ENCODE data around the gene GRK1.

The GRK1 gene

GRCh38 chr13:113657851-113658741, 8.9 kb upstream of the GRK1 start, which contains the start of gene ATP4B:
ATP4B (minus strand) TSS chr13:113658198; CDS start chr13:113658144, 54 bp downstream.
- TF ChIP-seq CTCF (IDR thresholded peaks at IDR 0.05; ENCODE audit: low read depth, low read length, missing control alignments): no peak
- no peak for DNase-seq (ENCODE audit: extremely low read depth, low read depth)
- no peak within 1 kb of the TSS for H3K4me3 ChIP-seq (replicated peaks; ENCODE audit: low read depth, low read length)

GRCh38 chr13:113658836-113659235, 8.2 kb upstream of the GRK1 start:
- DNase-seq (ENCODE audit: extremely low read depth, low read depth): no peak
- no peak for TF ChIP-seq CTCF (IDR thresholded peaks at IDR 0.05; ENCODE audit: low read depth, low read length, missing control alignments)

GRCh38 chr13:113659337-113659736, 7.7 kb upstream of the GRK1 start:
- no peak for TF ChIP-seq CTCF (IDR thresholded peaks at IDR 0.05; ENCODE audit: low read depth, low read length, missing control alignments)
- no peak overlapping the region for H3K4me3 ChIP-seq (replicated peaks; ENCODE audit: low read depth, low read length)
- no peak for DNase-seq (ENCODE audit: extremely low read depth, low read depth)

More at GRCh38 chr13:113658836-113659235, 8.2 kb upstream of the GRK1 start:
- no peak overlapping the region for H3K4me3 ChIP-seq (replicated peaks; ENCODE audit: low read depth, low read length)

- H3K4me3 ChIP-seq (replicated peaks; ENCODE audit: low read depth, low read length): no peak overlapping the region
- no peak for DNase-seq (ENCODE audit: extremely low read depth, low read depth)
- TF ChIP-seq CTCF (IDR thresholded peaks at IDR 0.05; ENCODE audit: low read depth, low read length, missing control alignments): no peak
Measured at GRCh38 chr13:113660066-113660465, 7.0 kb upstream of the GRK1 start.

- TF ChIP-seq CTCF (IDR thresholded peaks at IDR 0.05; ENCODE audit: low read depth, low read length, missing control alignments): no peak
- H3K4me3 ChIP-seq (replicated peaks; ENCODE audit: low read depth, low read length): no peak overlapping the region
- DNase-seq (ENCODE audit: extremely low read depth, low read depth): no peak
Measured at GRCh38 chr13:113661509-113661908, 5.5 kb upstream of the GRK1 start.

GRCh38 chr13:113663934-113664333, 3.1 kb upstream of the GRK1 start:
- DNase-seq (ENCODE audit: extremely low read depth, low read depth): no peak
- no peak for TF ChIP-seq CTCF (IDR thresholded peaks at IDR 0.05; ENCODE audit: low read depth, low read length, missing control alignments)
- H3K4me3 ChIP-seq (replicated peaks; ENCODE audit: low read depth, low read length): no peak overlapping the region
